ENCODE measurements around the gene SNCAIP.

SNCAIP gene

DNA sequence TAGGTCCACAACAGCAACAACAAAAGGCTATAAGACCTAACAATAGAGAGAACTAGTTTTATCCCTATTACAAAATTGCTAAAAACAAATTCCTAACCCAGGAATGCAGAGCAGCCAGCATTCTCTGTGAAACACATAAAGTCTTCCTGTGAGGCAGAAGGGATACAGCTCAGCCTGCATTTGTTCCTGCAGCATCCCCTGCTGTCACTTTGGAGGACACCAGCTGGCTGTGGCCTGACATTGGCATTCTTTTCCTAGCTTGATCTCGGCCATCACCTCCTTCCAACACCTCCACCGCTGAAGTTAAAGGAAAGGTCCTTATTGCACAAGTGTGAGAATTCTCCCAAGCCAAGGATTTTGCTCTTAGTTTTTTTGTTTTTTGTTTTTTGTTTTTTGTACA, 186.1 kb downstream of the SNCAIP start:
- Histone ChIP-seq H3K36me3 (ENCODE audit: low read length) (no peaks in the 10 kb centered on the region), H3K9me3 (ENCODE audit: insufficient read depth, low read length) (no peaks in the 10 kb centered on the region)

DNA sequence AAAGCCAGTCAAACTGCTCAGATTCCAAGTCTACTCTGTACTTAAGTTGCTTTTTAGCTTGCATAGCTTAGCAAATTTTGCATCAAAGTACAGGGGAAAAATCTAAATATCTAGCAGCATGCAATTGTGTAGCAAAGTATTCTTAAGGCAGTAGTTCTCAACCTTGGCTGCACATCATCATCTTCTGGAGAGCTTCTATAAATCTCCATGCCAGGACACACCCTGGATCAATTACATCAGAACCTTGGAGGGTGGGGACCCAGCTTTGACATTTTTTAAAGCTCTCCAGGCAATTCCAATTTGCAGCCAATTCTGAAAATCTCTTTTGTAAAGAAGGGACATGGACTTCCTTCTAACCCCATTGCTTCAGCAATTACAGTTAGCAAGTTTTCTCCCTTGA, 187.5 kb downstream of the SNCAIP start:
- H3K4me2 ChIP-seq (ENCODE audit: low read depth, low read length, poor library complexity, severe bottlenecking) = no peak overlapping the region
- TF ChIP-seq, protein P1, sequence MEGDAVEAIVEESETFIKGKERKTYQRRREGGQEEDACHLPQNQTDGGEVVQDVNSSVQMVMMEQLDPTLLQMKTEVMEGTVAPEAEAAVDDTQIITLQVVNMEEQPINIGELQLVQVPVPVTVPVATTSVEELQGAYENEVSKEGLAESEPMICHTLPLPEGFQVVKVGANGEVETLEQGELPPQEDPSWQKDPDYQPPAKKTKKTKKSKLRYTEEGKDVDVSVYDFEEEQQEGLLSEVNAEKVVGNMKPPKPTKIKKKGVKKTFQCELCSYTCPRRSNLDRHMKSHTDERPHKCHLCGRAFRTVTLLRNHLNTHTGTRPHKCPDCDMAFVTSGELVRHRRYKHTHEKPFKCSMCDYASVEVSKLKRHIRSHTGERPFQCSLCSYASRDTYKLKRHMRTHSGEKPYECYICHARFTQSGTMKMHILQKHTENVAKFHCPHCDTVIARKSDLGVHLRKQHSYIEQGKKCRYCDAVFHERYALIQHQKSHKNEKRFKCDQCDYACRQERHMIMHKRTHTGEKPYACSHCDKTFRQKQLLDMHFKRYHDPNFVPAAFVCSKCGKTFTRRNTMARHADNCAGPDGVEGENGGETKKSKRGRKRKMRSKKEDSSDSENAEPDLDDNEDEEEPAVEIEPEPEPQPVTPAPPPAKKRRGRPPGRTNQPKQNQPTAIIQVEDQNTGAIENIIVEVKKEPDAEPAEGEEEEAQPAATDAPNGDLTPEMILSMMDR (IDR thresholded peaks at IDR 0.05; ENCODE audit: insufficient read depth, low read length, poor library complexity, severe bottlenecking) = no peak
- no peak for TF ChIP-seq EZH2phosphoT487 (conservative IDR thresholded peaks at IDR 0.05; ENCODE audit: low read length)
- no peak overlapping the region for H3K27ac ChIP-seq (ENCODE audit: low read depth, low read length)
- no peaks in the 10 kb centered on the region for H4K20me1 ChIP-seq (ENCODE audit: low read depth, low read length)
- H3K36me3 ChIP-seq (ENCODE audit: low read length) = no peaks in the 10 kb centered on the region
- H3K27me3 ChIP-seq (ENCODE audit: low read length) = no peaks in the 10 kb centered on the region
- no peak overlapping the region for H3K4me3 ChIP-seq (ENCODE audit: insufficient read depth, low read length, poor library complexity, severe bottlenecking)
- H3K9ac ChIP-seq (ENCODE audit: low read length) = no peak overlapping the region
- no peaks in the 10 kb centered on the region for H3K79me2 ChIP-seq (ENCODE audit: insufficient read depth, low read length)
- H3F3A ChIP-seq (ENCODE audit: insufficient read depth) = no peaks in the 10 kb centered on the region
- no peak overlapping the region for H2AFZ ChIP-seq (ENCODE audit: low read depth, low read length, severe bottlenecking)
- H3K9me3 ChIP-seq (ENCODE audit: insufficient read depth, low read length) = no peaks in the 10 kb centered on the region
- no peaks in the 10 kb centered on the region for H3K9me2 ChIP-seq (replicated peaks; ENCODE audit: insufficient read depth, low read length)

More for the DNA sequence above, 186.1 kb downstream of the SNCAIP start:
- no peak for TF ChIP-seq EZH2phosphoT487 (conservative IDR thresholded peaks at IDR 0.05; ENCODE audit: low read length)
- TF ChIP-seq, protein P1 (IDR thresholded peaks at IDR 0.05; ENCODE audit: insufficient read depth, low read length, poor library complexity, severe bottlenecking) = no peak
- Histone ChIP-seq H3K4me3 (ENCODE audit: insufficient read depth, low read length, poor library complexity, severe bottlenecking) (no peak overlapping the region), H3K27me3 (ENCODE audit: low read length) (no peaks in the 10 kb centered on the region), H3F3A (ENCODE audit: insufficient read depth) (no peaks in the 10 kb centered on the region), H3K27ac (ENCODE audit: low read depth, low read length) (no peak overlapping the region), H3K9me2 (replicated peaks; ENCODE audit: insufficient read depth, low read length) (no peaks in the 10 kb centered on the region), H4K20me1 (ENCODE audit: low read depth, low read length) (no peaks in the 10 kb centered on the region), H3K79me2 (ENCODE audit: insufficient read depth, low read length) (no peaks in the 10 kb centered on the region), H2AFZ (ENCODE audit: low read depth, low read length, severe bottlenecking) (no peak overlapping the region), H3K9ac (ENCODE audit: low read length) (no peak overlapping the region), H3K4me2 (ENCODE audit: low read depth, low read length, poor library complexity, severe bottlenecking) (no peak overlapping the region)

GRCh38 chr5:122500245-122501088, 188.4 kb downstream of the SNCAIP start:
- no peak overlapping the region for H3K4me2 ChIP-seq (ENCODE audit: low read depth, low read length, poor library complexity, severe bottlenecking)
- H3K9me2 ChIP-seq (replicated peaks; ENCODE audit: insufficient read depth, low read length) = no peaks in the 10 kb centered on the region
- H3K27ac ChIP-seq (ENCODE audit: low read depth, low read length) = no peak overlapping the region
- no peaks in the 10 kb centered on the region for H3K27me3 ChIP-seq (ENCODE audit: low read length)
- no peak overlapping the region for H3K9ac ChIP-seq (ENCODE audit: low read length)
- no peak for TF ChIP-seq EZH2phosphoT487 (conservative IDR thresholded peaks at IDR 0.05; ENCODE audit: low read length)
- TF ChIP-seq, protein P1 (IDR thresholded peaks at IDR 0.05; ENCODE audit: insufficient read depth, low read length, poor library complexity, severe bottlenecking) = peak; percentile 20
- no peaks in the 10 kb centered on the region for H3K36me3 ChIP-seq (ENCODE audit: low read length)
- no peak overlapping the region for H2AFZ ChIP-seq (ENCODE audit: low read depth, low read length, severe bottlenecking)
- H3K4me3 ChIP-seq (ENCODE audit: insufficient read depth, low read length, poor library complexity, severe bottlenecking) = no peak overlapping the region
- H3K79me2 ChIP-seq (ENCODE audit: insufficient read depth, low read length) = no peaks in the 10 kb centered on the region
- no peaks in the 10 kb centered on the region for H3K9me3 ChIP-seq (ENCODE audit: insufficient read depth, low read length)
- H3F3A ChIP-seq (ENCODE audit: insufficient read depth) = no peaks in the 10 kb centered on the region
- H4K20me1 ChIP-seq (ENCODE audit: low read depth, low read length) = no peaks in the 10 kb centered on the region
